Muscle layer of duodenum (tissue), 2 donors: ENCODE measurements around the gene CD70.
"Not testable (repeated sequence)": the region's sequence is repeated elsewhere in the genome, so short reads cannot be mapped to it uniquely, and the experiment has no call there.

Experiments used
- H3K27ac ChIP-seq: one replicate; pipeline ENCODE4 v1.7.0; 2013; ENCODE audit warnings: mild to moderate bottlenecking, low read length
- H3K27me3 ChIP-seq: one replicate; pipeline ENCODE4 v1.7.0; 2013; ENCODE audit warnings: low read depth, mild to moderate bottlenecking, control low read depth, low read length
- H3K36me3 ChIP-seq, 2 donors: one replicate each; pipeline ENCODE4 v1.7.0; 2013; ENCODE audit warnings: low read length in 2 of 2, control low read depth in 1 of 2, mild to moderate bottlenecking in 1 of 2; ENCODE audit not compliant: insufficient read depth in 2 of 2, control insufficient read depth in 1 of 2
- H3K4me1 ChIP-seq, 2 donors: one replicate each; pipeline ENCODE4 v1.7.0; 2013; ENCODE audit warnings: low read length in 2 of 2, mild to moderate bottlenecking in 2 of 2, control low read depth in 1 of 2, moderate library complexity in 1 of 2; ENCODE audit not compliant: insufficient read depth in 2 of 2, control insufficient read depth in 1 of 2
- H3K4me3 ChIP-seq, 2 donors: one replicate each; pipeline ENCODE4 v1.7.0; 2013; ENCODE audit warnings: low read length in 2 of 2, low read depth in 1 of 2, mild to moderate bottlenecking in 1 of 2
- H3K9me3 ChIP-seq, 2 donors: one replicate each; pipeline ENCODE4 v1.7.0; 2013; ENCODE audit warnings: low read length in 2 of 2, control low read depth in 1 of 2, mild to moderate bottlenecking in 1 of 2; ENCODE audit not compliant: control insufficient read depth in 1 of 2
- donor health status: healthy.

Gene CD70

DNA sequence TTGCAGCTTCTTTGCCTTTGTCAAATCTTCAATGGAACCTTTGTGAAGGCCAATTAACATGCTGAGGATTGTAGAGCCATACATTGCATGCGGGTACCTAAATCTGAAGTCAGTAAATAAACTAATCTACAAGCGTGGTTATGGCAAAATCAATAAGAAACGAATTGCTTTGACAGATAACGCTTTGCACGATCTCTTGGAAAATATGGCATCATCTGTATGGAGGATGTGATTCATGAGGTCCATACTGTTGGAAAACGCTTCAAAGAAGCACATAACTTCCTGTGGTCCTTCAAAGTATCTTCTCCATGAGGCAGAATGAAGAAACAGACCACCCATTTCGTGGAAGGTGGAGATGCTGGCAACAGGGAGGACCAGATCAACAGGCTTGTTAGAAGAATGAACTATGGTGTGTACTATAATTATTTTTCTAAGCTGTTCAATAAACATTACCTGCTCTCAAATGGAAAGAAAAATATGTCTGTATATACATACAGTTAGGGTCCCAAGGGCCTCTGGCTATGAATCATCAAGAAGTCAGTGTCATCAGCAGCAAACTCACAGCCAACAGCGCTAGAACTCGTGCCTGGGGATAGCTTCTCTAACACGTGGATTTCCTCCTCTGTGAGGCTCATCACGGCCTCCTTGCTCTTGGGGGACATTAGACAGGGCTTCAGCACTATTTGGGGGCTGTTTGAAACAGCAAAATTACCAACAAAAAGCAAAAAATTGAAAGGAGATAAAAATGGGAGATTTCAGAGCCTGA lies 2.9 kb upstream of the CD70 start:
- no peak overlapping the region for H3K4me3 ChIP-seq
- peaks cover 0 to 17% of the 10 kb centered on the region in 2 donors for H3K4me1 ChIP-seq
- no peak overlapping the region for H3K27ac ChIP-seq
- no peaks in the 10 kb centered on the region for H3K36me3 ChIP-seq
- peaks cover 0 to 2% of the 10 kb centered on the region in 2 donors for H3K9me3 ChIP-seq
- peaks cover 19% of the 10 kb centered on the region for H3K27me3 ChIP-seq

DNA sequence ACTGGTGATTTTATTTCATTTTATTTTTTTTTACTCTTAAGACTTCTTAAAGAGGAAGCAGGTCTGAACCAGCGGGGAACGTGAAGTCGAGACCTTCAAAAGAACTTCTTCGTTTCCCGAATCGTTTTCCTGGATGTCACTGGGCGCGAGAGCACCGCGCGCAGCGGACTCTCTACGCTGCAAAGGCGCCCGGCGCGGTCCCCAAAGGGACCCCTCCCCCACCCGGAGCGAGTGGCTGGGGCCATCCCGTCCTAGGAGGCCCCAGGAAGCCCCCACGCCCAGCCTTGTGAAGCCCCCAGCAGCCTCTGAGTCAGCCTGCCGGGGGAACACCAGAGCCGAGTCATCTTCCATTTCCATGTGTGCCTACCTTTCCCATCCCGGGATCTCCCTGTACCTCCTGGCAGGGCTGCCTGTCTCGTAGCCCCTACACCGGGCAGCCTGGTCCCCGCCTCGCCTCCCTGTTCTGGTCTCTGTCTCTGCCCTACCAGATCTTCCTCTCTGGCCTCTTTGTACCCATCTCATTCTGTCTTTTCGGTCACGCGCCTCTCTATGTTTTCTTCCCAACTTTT lies 608 bp downstream of the CD70 start:
- peaks cover 0 to 2% of the 10 kb centered on the region in 2 donors for H3K9me3 ChIP-seq
- no peak overlapping the region for H3K27ac ChIP-seq
- H3K27me3 ChIP-seq = peaks cover 49% of the 10 kb centered on the region
- no peaks in the 10 kb centered on the region for H3K36me3 ChIP-seq
- H3K4me3 ChIP-seq = peak overlapping the region in 1 of 2 donors; percentile 28
- H3K4me1 ChIP-seq = peaks cover 0 to 23% of the 10 kb centered on the region in 2 donors

DNA sequence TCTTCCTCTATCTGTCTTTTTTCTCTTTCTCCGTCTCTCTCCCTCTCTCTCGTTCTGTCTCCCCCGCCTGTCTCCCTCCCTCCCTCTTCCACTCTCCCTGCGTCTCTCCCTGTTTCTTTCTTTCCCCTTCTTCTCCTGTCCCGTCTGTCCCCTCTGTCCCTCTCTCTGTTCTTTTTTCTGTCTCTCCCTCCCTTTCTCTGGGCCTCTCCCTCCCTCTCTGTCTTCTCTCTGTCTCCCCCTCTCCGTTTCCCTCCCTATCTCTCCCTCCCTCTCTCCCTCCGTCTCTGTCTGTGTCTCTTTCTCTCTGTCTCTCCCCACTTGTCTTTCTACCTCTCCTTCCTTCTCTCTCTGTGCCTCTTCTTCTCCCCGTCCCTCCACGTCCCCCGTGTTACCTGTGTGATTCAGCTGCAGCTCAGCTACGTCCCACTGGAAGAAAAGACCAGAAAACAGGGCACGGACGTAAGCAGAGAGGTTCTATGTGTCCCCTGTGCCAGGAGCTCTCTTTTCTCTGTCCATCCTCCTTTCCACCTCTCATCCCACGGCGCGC lies 1.2 kb downstream of the CD70 start:
- Histone ChIP-seq H3K36me3 (no peaks in the 10 kb centered on the region), H3K4me3 (no peak overlapping the region), H3K27me3 (peaks cover 49% of the 10 kb centered on the region), H3K27ac (no peak overlapping the region), H3K4me1 (peaks cover 0 to 23% of the 10 kb centered on the region in 2 donors), H3K9me3 (peaks cover 0 to 2% of the 10 kb centered on the region in 2 donors)

DNA sequence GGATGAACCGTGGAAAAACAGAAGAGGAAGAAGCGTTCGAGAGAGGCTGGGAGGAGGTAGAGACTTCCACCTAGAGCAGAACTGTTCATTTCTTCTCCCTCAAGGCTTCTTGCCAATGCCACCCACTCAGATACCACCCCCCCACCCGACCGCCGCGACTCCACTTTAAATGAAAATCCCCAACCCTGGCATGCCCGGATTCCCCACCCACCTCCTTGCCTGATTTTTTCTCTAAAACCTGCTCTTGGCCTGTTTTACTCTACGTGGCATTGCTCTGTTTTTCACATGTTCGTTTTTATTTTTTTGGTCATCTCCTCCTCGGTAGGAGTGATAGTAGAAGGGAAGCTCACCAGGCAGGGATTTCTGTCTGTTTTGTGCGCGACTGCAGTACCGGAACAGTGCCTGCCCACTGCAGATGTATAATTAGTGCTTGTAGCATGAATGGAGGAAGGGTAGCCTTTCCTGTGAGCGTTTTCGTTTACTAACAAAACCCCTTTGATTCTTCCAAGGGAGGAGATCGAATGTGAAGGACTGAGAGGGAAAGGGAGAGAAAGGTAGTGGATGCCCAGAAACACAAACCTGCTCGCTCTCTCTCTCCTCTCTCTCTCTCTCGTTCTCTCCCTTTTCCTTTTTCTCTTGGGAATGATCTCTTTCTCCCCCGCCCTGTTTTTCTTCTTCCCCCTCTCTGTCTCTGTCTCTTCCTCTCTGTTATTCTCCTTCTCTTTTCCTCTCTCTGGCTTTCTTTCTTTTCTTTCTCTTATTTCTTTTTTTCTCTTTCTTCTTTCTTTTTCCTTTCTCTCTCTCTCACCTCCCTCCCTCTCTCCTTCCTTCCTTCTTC lies 2.2 kb downstream of the CD70 start:
- no peak overlapping the region for H3K27ac ChIP-seq
- H3K4me1 ChIP-seq = peaks cover 0 to 23% of the 10 kb centered on the region in 2 donors
- no peaks in the 10 kb centered on the region for H3K36me3 ChIP-seq
- peaks cover 49% of the 10 kb centered on the region for H3K27me3 ChIP-seq
- H3K9me3 ChIP-seq = no peaks in the 10 kb centered on the region
- peak overlapping the region in 1 of 2 donors; percentile 13 for H3K4me3 ChIP-seq

DNA sequence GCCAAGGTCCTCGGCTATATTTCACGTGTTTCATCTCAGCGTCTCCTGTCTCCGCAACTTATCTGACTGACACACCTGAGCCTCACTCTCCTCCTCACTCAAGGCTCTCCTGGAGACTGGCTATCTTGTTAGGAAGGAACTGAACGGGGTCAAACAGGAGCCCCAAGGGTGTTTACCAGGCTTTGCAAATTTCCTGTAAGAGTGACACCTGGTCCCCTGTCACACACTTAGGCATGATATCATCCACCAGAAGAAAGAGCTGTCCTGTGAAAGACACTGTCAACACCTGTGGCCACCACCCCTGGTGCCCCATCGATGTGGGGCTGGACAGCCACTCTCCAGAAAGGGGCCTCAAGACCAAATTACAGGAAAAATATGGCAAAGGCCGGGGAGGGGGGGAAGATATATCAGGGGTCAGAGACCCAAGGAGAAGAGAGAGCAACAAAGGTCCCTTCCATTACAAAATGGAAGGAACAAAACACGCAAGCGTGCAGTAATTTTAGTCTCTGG lies 2.9 kb downstream of the CD70 start:
- H3K4me1 ChIP-seq = peaks cover 0 to 23% of the 10 kb centered on the region in 2 donors

DNA sequence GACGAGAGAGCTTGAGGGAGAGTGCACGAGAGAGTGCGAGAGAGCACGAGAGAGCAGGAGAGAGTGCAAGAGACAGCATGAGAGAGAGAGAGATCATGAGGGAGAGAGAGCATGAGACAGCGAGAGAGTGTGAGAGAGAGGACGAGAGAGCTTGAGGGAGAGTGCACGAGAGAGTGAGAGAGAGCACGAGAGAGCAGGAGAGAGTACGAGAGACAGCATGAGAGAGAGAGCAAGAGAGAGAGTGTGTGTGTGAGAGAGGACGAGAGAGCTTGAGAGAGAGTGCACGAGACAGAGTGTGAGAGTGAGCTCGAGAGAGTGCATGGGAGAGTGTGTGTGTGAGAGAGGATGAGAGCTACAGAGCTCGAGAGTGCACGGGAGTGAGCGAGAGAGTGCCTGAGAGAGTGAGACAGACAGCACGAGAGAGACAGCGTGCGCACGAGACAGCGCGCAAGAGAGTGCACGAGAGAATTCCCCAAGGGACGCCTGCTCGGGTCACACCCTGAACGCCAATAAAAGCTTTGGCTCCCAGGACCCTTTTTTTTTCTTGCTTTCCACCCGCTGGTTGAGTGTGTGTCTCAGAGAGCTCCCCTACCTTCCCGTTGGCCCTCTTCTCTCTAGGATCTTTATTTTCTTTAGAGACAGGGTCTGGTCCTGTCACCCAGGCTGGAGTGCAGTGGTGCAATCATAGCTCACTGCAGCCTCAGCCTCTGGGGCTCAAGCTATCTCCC lies 3.7 kb downstream of the CD70 start:
- peaks cover 49% of the 10 kb centered on the region for H3K27me3 ChIP-seq
- no peak overlapping the region for H3K27ac ChIP-seq
- no peaks in the 10 kb centered on the region for H3K36me3 ChIP-seq
- H3K4me3 ChIP-seq = no peak overlapping the region
- H3K4me1 ChIP-seq = peaks cover 0 to 23% of the 10 kb centered on the region in 2 donors
- no peaks in the 10 kb centered on the region for H3K9me3 ChIP-seq

More for the DNA sequence above, 2.9 kb downstream of the CD70 start:
- no peak overlapping the region for H3K4me3 ChIP-seq
- no peak overlapping the region for H3K27ac ChIP-seq
- H3K9me3 ChIP-seq = no peaks in the 10 kb centered on the region
- no peaks in the 10 kb centered on the region for H3K36me3 ChIP-seq
- H3K27me3 ChIP-seq = peaks cover 49% of the 10 kb centered on the region

DNA sequence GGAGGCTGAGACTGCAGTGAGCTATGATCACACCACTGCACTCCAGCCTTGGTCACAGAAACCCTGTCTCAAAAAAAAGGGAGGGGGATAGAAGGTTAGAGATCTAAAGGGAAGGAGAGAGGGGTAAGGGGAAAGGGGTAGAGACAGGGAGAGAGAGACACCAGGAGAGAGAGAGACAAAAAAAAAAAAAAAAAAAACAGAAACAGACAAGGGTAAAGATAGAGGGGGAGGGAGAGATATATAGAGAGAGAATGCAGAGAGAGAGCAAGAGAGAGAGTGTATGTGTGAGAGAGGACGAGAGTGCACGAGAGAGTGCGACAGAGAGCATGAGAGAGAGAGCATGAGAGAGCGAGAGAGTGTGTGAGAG lies 4.2 kb downstream of the CD70 start:
- Histone ChIP-seq H3K27ac (no peak overlapping the region), H3K36me3 (no peaks in the 10 kb centered on the region), H3K4me1 (peaks cover 0 to 23% of the 10 kb centered on the region in 2 donors), H3K9me3 (no peaks in the 10 kb centered on the region), H3K27me3 (peaks cover 49% of the 10 kb centered on the region), H3K4me3 (no peak overlapping the region)

DNA sequence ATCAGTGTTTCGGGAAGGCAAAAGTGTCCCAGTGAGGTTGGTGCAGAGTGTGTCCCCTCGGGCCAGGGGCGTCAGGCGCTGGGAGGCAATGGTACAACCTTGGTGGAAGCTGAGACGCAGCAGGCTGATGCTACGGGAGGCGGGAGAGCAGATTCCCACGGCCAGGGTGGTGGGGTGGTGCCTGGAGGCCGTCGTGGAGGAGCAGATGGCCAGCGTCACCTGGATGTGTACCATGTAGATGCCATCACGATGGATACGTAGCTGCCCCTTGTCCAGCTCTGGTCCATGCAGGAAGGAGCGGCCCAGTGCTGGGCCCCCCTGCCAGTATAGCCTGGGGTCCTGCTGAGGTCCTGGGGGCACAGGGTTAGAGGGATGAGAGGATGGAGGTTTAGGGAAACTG lies 4.9 kb downstream of the CD70 start:
- H3K9me3 ChIP-seq = no peaks in the 10 kb centered on the region
- H3K4me1 ChIP-seq = peaks cover 0 to 21% of the 10 kb centered on the region in 2 donors
- H3K27ac ChIP-seq = no peak overlapping the region
- no peaks in the 10 kb centered on the region for H3K36me3 ChIP-seq
- peaks cover 48% of the 10 kb centered on the region for H3K27me3 ChIP-seq
- H3K4me3 ChIP-seq = no peak overlapping the region

DNA sequence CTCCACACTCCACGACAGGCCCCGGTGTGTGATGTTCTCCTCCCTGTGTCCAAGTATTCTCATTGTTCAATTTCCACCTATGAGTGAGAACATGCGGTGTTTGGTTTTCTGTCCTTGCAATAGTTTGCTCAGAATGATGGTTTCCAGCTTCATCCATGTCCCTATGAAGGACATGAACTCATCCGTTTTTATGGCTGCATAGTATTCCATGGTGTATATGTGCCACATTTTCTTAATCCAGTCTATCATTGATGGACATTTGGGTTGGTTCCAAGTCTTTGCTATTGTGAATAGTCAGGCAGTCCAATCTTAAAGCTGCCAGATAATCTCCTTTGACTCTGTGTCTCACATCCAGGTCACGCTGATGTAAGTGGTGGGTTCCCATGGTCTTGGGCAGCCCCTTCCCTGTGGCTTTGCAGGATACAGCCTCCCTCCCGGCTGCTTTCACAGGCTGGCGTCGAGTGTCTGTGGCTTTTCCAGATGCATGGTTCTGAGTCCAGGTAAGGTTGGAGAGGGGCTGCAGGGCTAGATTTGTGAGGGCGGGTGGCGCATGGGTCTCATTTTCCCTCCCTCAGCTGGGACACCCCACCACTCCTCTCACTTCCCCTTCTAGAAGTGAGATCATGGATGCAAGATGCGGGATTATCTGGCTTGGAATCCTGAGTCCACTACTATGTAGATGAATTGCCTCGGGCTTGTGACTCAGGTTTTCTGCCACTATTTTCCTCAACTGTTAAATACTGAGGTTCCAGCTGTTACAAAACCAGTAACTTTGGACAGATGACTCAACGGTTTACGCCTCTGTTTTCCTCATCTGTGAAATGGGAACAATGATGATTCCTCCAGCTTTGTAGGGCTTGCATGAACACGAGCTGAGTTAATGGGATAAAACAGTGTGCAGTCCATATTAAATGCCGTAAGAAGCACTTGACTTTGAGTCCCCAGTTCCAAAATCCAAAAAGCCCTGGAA lies 8.2 kb downstream of the CD70 start:
- H3K4me3 ChIP-seq, H3K36me3 ChIP-seq, H3K9me3 ChIP-seq, H3K27ac ChIP-seq, H3K4me1 ChIP-seq: not testable (repeated sequence)
- peaks cover 20% of the 10 kb centered on the region for H3K27me3 ChIP-seq

DNA sequence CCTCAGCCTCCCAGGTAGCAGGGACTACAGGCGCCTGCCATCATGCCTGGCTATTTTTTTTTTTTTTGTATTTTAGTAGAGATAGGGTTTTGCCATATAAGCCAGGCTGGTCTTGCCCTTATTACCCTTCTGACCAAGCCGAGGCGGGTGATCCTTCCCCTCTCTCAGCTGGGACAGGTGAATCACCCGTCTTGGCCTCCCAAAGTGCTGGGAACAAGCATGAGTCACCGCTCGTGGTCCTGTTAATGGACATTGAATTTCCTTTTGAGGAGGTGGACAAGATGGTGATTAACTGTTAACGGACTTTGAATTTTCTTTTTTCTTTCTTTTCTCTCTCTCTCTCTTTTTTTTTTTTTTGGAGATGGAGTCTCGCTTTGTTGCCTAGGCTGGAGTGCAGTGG lies 10.6 kb downstream of the CD70 start:
- H3K4me3 ChIP-seq = no peak overlapping the region
- H3K27me3 ChIP-seq = no peaks in the 10 kb centered on the region
- no peaks in the 10 kb centered on the region for H3K36me3 ChIP-seq
- no peaks in the 10 kb centered on the region for H3K4me1 ChIP-seq
- H3K9me3 ChIP-seq = no peaks in the 10 kb centered on the region
- no peak overlapping the region for H3K27ac ChIP-seq
